K562 (cell line): ENCODE results near the gene SLC39A13. TPM values are rescaled to one million over a fixed set of nuclear protein-coding genes. Genes with fewer than 3 reads are reported as not detected.

Experiments used
- ATAC-seq: fragments of 200-7000 bp; cut with Tn5 transposase; 3 replicates; pipeline ENCODE4 v1.9.1; 2020; ENCODE audit warnings: moderate library complexity
- BruUV-seq: library from RNA; stranded (reverse); fragments of 400-500 nt; replicated peaks from 2 replicates; lab custom pipeline; 2021; lab: Mats Ljungman, UMichigan
- CTCF ChIA-PET: fragments of 300-600 bp; formaldehyde crosslinking; extraction: SDS; loops from one replicate; lab custom pipeline; 2021; ENCODE audit warnings: low intra/inter-chr PET ratio; lab: Yijun Ruan, JAX
- POLR2A ChIA-PET: fragments of 300-600, 350-650 bp; sonication (Branson Sonifier 250); formaldehyde crosslinking; extraction: SDS; loops from one replicate; lab custom pipeline; 2021; ENCODE audit warnings: antibody characterized with exemption, inconsistent platforms; lab: Yijun Ruan, JAX
- DNase-seq, 4 experiments: peaks; one replicate each; pipeline versions ENCODE4 v3.0.0 to v3.0.0-alpha.2; 2011 to 2018; ENCODE audit warnings: low spot score in 3 of 4, mixed read lengths in 3 of 4; ENCODE audit errors: extremely low read depth in 1 of 4
- FAIRE-seq: peaks from 2 replicates; lab custom pipeline; 2011; peaks lifted over from hg19 to GRCh38; lab: Jason Lieb, UNC
- H2AFZ ChIP-seq: 2 replicates; pipeline ENCODE4 v1.6.0; 2011; ENCODE audit warnings: low read depth, low read length, control low read depth, inconsistent platforms
- H3K27ac ChIP-seq: fragments of 200-600 bp; 3 replicates; pipeline ENCODE4 v1.8.0; 2011; ENCODE audit warnings: low read depth, mild to moderate bottlenecking, control low read depth, inconsistent platforms, low read length, moderate library complexity, mixed read lengths; ENCODE audit errors: extremely low read depth
- H3K27me3 ChIP-seq, 2 experiments: fragments of 300-600 bp in 1 of 2; 2 replicates in 1 of 2; 3 replicates in 1 of 2; pipeline versions ENCODE4 v1.6.0 to v1.8.0; 2011; ENCODE audit warnings: inconsistent platforms in 2 of 2, low read length in 2 of 2, mild to moderate bottlenecking in 1 of 2, mixed read lengths in 1 of 2, moderate library complexity in 1 of 2; ENCODE audit not compliant: control insufficient read depth in 2 of 2, insufficient read depth in 2 of 2
- H3K36me3 ChIP-seq: fragments of 300-600 bp; 3 replicates; pipeline ENCODE4 v1.8.0; 2011; ENCODE audit warnings: mild to moderate bottlenecking, low read length, inconsistent platforms; ENCODE audit not compliant: control insufficient read depth, insufficient read depth
- H3K4me1 ChIP-seq, 2 experiments: fragments of 200-600 bp in 1 of 2; replicated peaks in 1 of 2; 2 replicates in 1 of 2; 3 replicates in 1 of 2; pipeline versions ENCODE4 v1.5.1 to v1.8.0; 2011; ENCODE audit warnings: inconsistent platforms in 2 of 2, low read length in 2 of 2, mild to moderate bottlenecking in 1 of 2, mixed read lengths in 1 of 2, moderate library complexity in 1 of 2; ENCODE audit not compliant: control insufficient read depth in 2 of 2, insufficient read depth in 2 of 2
- H3K4me2 ChIP-seq: 2 replicates; pipeline ENCODE4 v1.6.1; 2011; ENCODE audit warnings: low read length, control low read depth, inconsistent platforms, mixed read lengths; ENCODE audit not compliant: insufficient read depth
- H3K4me3 ChIP-seq: fragments of 200-600 bp; sonication (generic), shearing (Covaris generic); 2 replicates; pipeline ENCODE4 v1.5.1; 2016; ENCODE audit warnings: control low read depth, inconsistent platforms
- H3K79me2 ChIP-seq: fragments of 200-600 bp; 3 replicates; pipeline ENCODE4 v1.8.0; 2011; ENCODE audit warnings: low read length, inconsistent platforms; ENCODE audit not compliant: control insufficient read depth, insufficient read depth
- H3K9ac ChIP-seq, 2 experiments: 2 replicates each; pipeline versions ENCODE4 v1.6.0 to v1.6.1; 2011; ENCODE audit warnings: low read depth in 2 of 2, low read length in 2 of 2, control low read depth in 1 of 2, inconsistent platforms in 1 of 2, mild to moderate bottlenecking in 1 of 2, mixed read lengths in 1 of 2; ENCODE audit not compliant: insufficient read depth in 1 of 2
- H3K9me1 ChIP-seq: one replicate; pipeline ENCODE4 v1.6.0; 2011; ENCODE audit warnings: inconsistent platforms, mild to moderate bottlenecking, low read length, moderate library complexity; ENCODE audit not compliant: control insufficient read depth, insufficient read depth
- H3K9me3 ChIP-seq: replicated peaks from 2 replicates; pipeline ENCODE4 v1.5.1; 2011; ENCODE audit warnings: low read depth, low read length, inconsistent platforms; ENCODE audit not compliant: control insufficient read depth, insufficient read depth
- H4K20me1 ChIP-seq: replicated peaks from 2 replicates; pipeline ENCODE4 v1.6.1; 2011; ENCODE audit warnings: low read length, inconsistent platforms, mixed read lengths; ENCODE audit not compliant: control insufficient read depth, insufficient read depth
- ARID1B ChIP-seq: fragments of 450-650 bp; IDR thresholded peaks from 2 replicates; pipeline ENCODE4 v1.6.1; 2016; ENCODE audit warnings: antibody characterized with exemption, mild to moderate bottlenecking, inconsistent platforms
- BRCA1 ChIP-seq, 2 experiments: fragments of 450-650 bp in 1 of 2; sonication (generic) in 1 of 2; formaldehyde crosslinking in 1 of 2; IDR thresholded peaks; 2 replicates each; pipeline versions ENCODE4 v1.5.0 to v1.6.1; 2017 to 2020; ENCODE audit warnings: mild to moderate bottlenecking in 1 of 2, missing genetic modification reagents in 1 of 2
- CBX1 ChIP-seq: sonication (generic); IDR thresholded peaks from 2 replicates; pipeline ENCODE4 v1.6.1; 2016; ENCODE audit warnings: antibody characterized with exemption, low read depth, mild to moderate bottlenecking
- FOXJ3 ChIP-seq: sonication (generic); formaldehyde crosslinking; IDR thresholded peaks from 2 replicates; pipeline ENCODE4 v1.4.0; 2020; ENCODE audit warnings: mild to moderate bottlenecking, missing genetic modification reagents
- FOXK1 ChIP-seq: sonication (generic); formaldehyde crosslinking; IDR thresholded peaks from 2 replicates; pipeline ENCODE4 v1.8.0; 2022; ENCODE audit warnings: missing genetic modification reagents, mild to moderate bottlenecking, borderline replicate concordance
- NRF1 ChIP-seq, 2 experiments: fragments of 450-650 bp; IDR thresholded peaks in 1 of 2; conservative IDR thresholded peaks in 1 of 2; 2 replicates each; pipeline ENCODE4 v1.6.1; 2014; ENCODE audit warnings: mild to moderate bottlenecking in 2 of 2
- POU5F1 ChIP-seq: fragments of 150-350 bp; IDR thresholded peaks from 2 replicates; pipeline ENCODE4 v1.6.1; 2014; ENCODE audit warnings: borderline replicate concordance, low read length, low read depth, mild to moderate bottlenecking; ENCODE audit not compliant: partially characterized antibody
- PTBP1 ChIP-seq: fragments of 200-400 bp; formaldehyde crosslinking; IDR thresholded peaks from 2 replicates; pipeline ENCODE4 v1.6.1; 2017; ENCODE audit warnings: low read depth, low read length
- TEAD4 ChIP-seq, 2 experiments: sonication (generic) in 1 of 2; formaldehyde crosslinking in 1 of 2; IDR thresholded peaks; 2 replicates each; pipeline versions ENCODE4 v1.6.1 to v1.8.0; 2012 to 2022; ENCODE audit warnings: borderline replicate concordance in 1 of 2, inconsistent platforms in 1 of 2, low read length in 1 of 2, mild to moderate bottlenecking in 1 of 2, missing genetic modification reagents in 1 of 2
- TSC22D4 ChIP-seq: fragments of 450-650 bp; IDR thresholded peaks from 2 replicates; pipeline ENCODE4 v1.6.1; 2016; ENCODE audit warnings: missing genetic modification characterization, missing biosample characterization, control low read depth
- ZKSCAN1 ChIP-seq: fragments of 150-350 bp; IDR thresholded peaks from 2 replicates; pipeline ENCODE4 v1.6.1; 2016; ENCODE audit warnings: low read depth, low read length
- ZNF224 ChIP-seq: sonication (generic); formaldehyde crosslinking; IDR thresholded peaks from 2 replicates; pipeline ENCODE4 v1.8.0; 2022; ENCODE audit warnings: mild to moderate bottlenecking, missing genetic modification reagents
- ZNF232 ChIP-seq: sonication (generic); formaldehyde crosslinking; IDR thresholded peaks from 2 replicates; pipeline ENCODE4 v1.8.0; 2022; ENCODE audit warnings: mild to moderate bottlenecking, missing genetic modification reagents
- WGBS: fragments of 100-300 bp; shearing (Covaris generic); methylation state at CpG from one replicate; pipeline ENCODE4 v1.1.6; 2016; ENCODE audit warnings: low coverage, mixed read lengths; ENCODE audit not compliant: insufficient coverage; ENCODE audit errors: missing lambda C conversion rate; 5-methylcytosine and 5-hydroxymethylcytosine counted together
- in situ Hi-C: fragments of 300-500 bp; cut with MboI; formaldehyde crosslinking; loops from 4 replicates; pipeline ENCODE4 v1.15.0; 2018; ENCODE audit warnings: inconsistent platforms, mixed read lengths
- intact Hi-C: fragments of 100-400 bp; cut with micrococcal nuclease; formaldehyde crosslinking; loops from 2 replicates; pipeline ENCODE4 v1.14.2; 2022
- polyA plus RNA-seq, 8 experiments: library from polyadenylated mRNA; depleted of rRNA in 4 of 8; stranded (reverse) in 5 of 8; unstranded in 3 of 8; fragments of >200 nt; fragmentation: Nextera tagmentation in 2 of 8; fragmentation: Illumina TruSeq in 1 of 8; extraction: Ambion mirVana in 2 of 8; extraction: Trizol in 1 of 8; gene quantifications; 2 replicates each; pipeline versions ENCODE4 v1.2.1 to v1.2.3, GENCODE V29; 2011 to 2014; ENCODE audit warnings: inconsistent platforms in 1 of 8, missing spikeins in 1 of 8
- total RNA-seq, 7 experiments: library from RNA; depleted of rRNA in 6 of 7; stranded (reverse); fragments of >200 nt in 6 of 7; fragmentation: Illumina TruSeq in 2 of 7; extraction: Trizol in 2 of 7; gene quantifications; 2 replicates each; pipeline versions ENCODE4 v1.2.1 to v1.2.3, GENCODE V29; 2011 to 2021; ENCODE audit warnings: low replicate concordance in 1 of 7
- TF ChIP-seq, protein P1 (sequence below), 2 experiments: fragments of 450-650 bp; IDR thresholded peaks; 2 replicates each; pipeline ENCODE4 v1.6.1; 2016
- TF ChIP-seq, protein P2 (sequence below): IDR thresholded peaks from 3 replicates; pipeline ENCODE4 v1.6.1; 2011; ENCODE audit warnings: borderline replicate concordance, mild to moderate bottlenecking; ENCODE audit not compliant: insufficient read length, insufficient read depth
- TF ChIP-seq, protein P3 (sequence below): IDR thresholded peaks from 2 replicates; pipeline ENCODE4 v1.6.1; 2014; ENCODE audit warnings: antibody characterized with exemption

Gene SLC39A13
- total and polyA plus RNA-seq, 9 of the 15 experiments (the other 6 are each of a cell fraction or from before 2014, with no cell fraction given) = 0.17 to 15.9 (median 3.2) TPM

DNA sequence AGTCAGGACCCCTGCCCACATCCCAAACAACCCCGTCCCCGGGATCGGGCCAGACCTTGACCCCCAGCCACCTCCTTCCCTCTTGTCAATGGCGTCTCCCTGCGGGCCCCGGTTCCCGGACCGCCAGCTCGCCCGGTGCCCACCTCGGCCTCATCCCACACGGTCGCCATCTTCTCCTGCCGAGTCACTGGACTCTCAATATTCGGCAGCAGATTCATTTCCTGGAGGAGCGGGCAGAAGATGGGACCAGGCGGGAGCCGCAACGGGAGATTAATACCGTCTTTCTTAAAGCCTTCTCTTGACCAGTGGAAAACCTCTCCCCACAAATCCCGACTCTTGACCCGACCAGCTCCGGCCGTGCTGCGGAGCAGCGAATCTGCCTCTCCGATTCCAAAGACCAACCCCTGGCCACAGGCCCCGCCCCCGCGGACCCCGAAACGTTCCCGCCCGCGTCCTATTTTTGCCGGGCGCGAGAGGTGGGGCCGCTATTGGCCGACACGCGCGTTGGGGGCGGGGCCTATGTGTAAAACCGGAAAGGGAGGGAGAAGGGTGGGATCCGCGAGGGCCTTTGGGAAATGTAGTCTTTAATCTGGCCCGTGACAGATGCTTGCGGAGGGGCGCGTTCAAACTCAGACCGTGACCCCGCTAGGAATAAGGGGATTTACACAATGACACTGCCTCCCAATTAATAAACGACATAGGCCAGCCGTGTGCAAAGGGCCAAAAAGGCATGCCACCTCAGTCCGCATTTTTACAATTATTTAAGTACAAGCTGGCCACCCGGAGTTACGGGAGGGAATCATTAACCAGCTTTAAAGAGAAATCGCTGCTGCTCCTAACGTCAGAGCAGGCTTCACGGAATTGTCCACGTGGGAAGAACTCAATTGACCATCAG lies 17.9 kb downstream of the SLC39A13 start, which contains the start of gene PSMC3:
PSMC3 (minus strand) TSS at position 378 of the 895 bp plus-strand sequence; CDS start at position 218, 160 bp downstream.
- peak within 1 kb of the TSS; percentile 97 for H3K27ac ChIP-seq
- H3K79me2 ChIP-seq = peaks cover 26% of the 10 kb centered on the region
- H3K9me3 ChIP-seq = no peaks in the 10 kb centered on the region
- peaks cover 9 to 19% of the 10 kb centered on the region in 2 experiments; a peak in 4 of 5 replicates for H3K4me1 ChIP-seq
- H2AFZ ChIP-seq = peak within 1 kb of the TSS; percentile 99
- ATAC-seq = peak; percentile 98
- FAIRE-seq = peak; percentile 94
- BruUV-seq = no TSS peak
- H3K4me2 ChIP-seq = peak within 1 kb of the TSS; percentile 97
- POLR2A ChIA-PET = interaction anchor here (0.6 to 2.6 kb wide), 9 partner anchors 8 to 248 kb away, joined by 3 to 23 read pairs (median 3); no protein-coding TSS in a partner anchor
- peaks cover 41% of the 10 kb centered on the region for H3K36me3 ChIP-seq
- in situ Hi-C loops = no loop called here
- CTCF ChIA-PET = no interaction called here
- 6% methylated on average over 53 of the region's 62 CpGs for WGBS
- H4K20me1 ChIP-seq = no peaks in the 10 kb centered on the region; the same call in 1 of the 2 replicates
- DNase-seq = peak; percentile 95 to 98 (median 96)
- intact Hi-C loops = no loop called here
- peak within 1 kb of the TSS; percentile 94 to 99 for H3K9ac ChIP-seq
- H3K9me1 ChIP-seq = no peaks in the 10 kb centered on the region
- H3K4me3 ChIP-seq = peak within 1 kb of the TSS; percentile 88
- H3K27me3 ChIP-seq = no peaks in the 10 kb centered on the region
- TF ChIP-seq FOXJ3 (CRISPR knock-in tag) = no peak
- TF ChIP-seq, protein P1, sequence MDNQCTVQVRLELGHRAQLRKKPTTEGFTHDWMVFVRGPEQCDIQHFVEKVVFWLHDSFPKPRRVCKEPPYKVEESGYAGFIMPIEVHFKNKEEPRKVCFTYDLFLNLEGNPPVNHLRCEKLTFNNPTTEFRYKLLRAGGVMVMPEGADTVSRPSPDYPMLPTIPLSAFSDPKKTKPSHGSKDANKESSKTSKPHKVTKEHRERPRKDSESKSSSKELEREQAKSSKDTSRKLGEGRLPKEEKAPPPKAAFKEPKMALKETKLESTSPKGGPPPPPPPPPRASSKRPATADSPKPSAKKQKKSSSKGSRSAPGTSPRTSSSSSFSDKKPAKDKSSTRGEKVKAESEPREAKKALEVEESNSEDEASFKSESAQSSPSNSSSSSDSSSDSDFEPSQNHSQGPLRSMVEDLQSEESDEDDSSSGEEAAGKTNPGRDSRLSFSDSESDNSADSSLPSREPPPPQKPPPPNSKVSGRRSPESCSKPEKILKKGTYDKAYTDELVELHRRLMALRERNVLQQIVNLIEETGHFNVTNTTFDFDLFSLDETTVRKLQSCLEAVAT (IDR thresholded peaks at IDR 0.05) = 0 out of 4 replicates have a peak, but pooled peaks of 1 of the 2 experiments have one; percentile 47
- TF ChIP-seq TEAD4 (IDR thresholded peaks at IDR 0.05; ENCODE audit: low read length) = 0 out of 2 replicates have a peak, but pooled peaks have one; percentile 19
- TF ChIP-seq TEAD4 (CRISPR knock-in tag; IDR thresholded peaks at IDR 0.05; ENCODE audit: borderline replicate concordance) = no peak
- no peak for TF ChIP-seq ZNF232 (CRISPR knock-in tag)
- no peak for TF ChIP-seq BRCA1 (IDR thresholded peaks at IDR 0.05)
- no peak for TF ChIP-seq BRCA1 (CRISPR knock-in tag; IDR thresholded peaks at IDR 0.05)
- TF ChIP-seq, protein P2, sequence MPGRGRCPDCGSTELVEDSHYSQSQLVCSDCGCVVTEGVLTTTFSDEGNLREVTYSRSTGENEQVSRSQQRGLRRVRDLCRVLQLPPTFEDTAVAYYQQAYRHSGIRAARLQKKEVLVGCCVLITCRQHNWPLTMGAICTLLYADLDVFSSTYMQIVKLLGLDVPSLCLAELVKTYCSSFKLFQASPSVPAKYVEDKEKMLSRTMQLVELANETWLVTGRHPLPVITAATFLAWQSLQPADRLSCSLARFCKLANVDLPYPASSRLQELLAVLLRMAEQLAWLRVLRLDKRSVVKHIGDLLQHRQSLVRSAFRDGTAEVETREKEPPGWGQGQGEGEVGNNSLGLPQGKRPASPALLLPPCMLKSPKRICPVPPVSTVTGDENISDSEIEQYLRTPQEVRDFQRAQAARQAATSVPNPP = no peak
- TF ChIP-seq, protein P3, sequence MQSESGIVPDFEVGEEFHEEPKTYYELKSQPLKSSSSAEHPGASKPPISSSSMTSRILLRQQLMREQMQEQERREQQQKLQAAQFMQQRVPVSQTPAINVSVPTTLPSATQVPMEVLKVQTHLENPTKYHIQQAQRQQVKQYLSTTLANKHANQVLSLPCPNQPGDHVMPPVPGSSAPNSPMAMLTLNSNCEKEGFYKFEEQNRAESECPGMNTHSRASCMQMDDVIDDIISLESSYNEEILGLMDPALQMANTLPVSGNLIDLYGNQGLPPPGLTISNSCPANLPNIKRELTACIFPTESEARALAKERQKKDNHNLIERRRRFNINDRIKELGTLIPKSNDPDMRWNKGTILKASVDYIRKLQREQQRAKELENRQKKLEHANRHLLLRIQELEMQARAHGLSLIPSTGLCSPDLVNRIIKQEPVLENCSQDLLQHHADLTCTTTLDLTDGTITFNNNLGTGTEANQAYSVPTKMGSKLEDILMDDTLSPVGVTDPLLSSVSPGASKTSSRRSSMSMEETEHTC = 0 out of 2 replicates have a peak, but pooled peaks have one; percentile 9
- no peak for TF ChIP-seq TSC22D4 (tag)
- no peak for TF ChIP-seq FOXK1 (CRISPR knock-in tag)
- TF ChIP-seq ZKSCAN1 = peak; percentile 28; the same call in 1 of the 2 replicates
- TF ChIP-seq PTBP1 = no peak
- no peak for TF ChIP-seq POU5F1
- no peak for TF ChIP-seq ZNF224 (CRISPR knock-in tag)
- TF ChIP-seq CBX1 = no peak; the same call in 1 of the 2 replicates
- TF ChIP-seq NRF1 (conservative IDR thresholded peaks at IDR 0.05 in 1 of 2, IDR thresholded peaks at IDR 0.05 in 1 of 2) = peak; percentile 66 to 73
- TF ChIP-seq ARID1B = peak; percentile 59
